ENCODE results near the gene RYK.

- TF ChIP-seq CTCF (IDR thresholded peaks at IDR 0.05) (no peak), EZH2 (IDR thresholded peaks at IDR 0.05) (no peak)
Measured at GRCh38 chr3:134229038-134229437, 21.6 kb downstream of the RYK start.
